ENCODE measurements around the gene PYM1.

DNA sequence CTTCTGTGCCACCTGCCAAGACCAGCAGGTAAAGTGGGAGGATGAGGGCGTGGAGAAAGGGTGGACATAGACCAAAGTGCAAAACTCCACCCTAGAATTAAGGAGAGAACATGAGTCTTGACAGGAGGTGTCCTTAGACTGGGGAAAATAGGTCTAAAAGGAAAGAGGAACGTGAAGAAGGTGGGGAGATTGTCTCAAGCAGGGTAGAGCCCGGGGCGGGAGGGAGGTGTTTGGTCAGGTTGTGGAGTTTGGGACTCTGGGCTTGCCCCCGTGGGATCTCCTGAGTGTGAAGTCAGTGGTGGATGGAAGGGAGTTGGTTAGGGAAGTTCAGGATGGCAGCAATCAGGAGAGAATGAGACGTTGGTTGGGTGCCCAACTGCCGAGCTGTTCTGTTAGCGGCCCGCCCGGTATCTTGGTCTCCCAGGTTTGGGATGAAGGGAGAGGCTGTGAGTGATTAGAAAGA, 3.7 kb upstream of the PYM1 start:
- TF ChIP-seq EZH2 (IDR thresholded peaks at IDR 0.05; ENCODE audit: insufficient read depth, poor library complexity, severe bottlenecking) (no peak), EZH2phosphoT487 (IDR thresholded peaks at IDR 0.05; ENCODE audit: insufficient read depth, low read depth) (no peak)

Data from GM23248 (cell line).